GM12874 (cell line): ENCODE results near the gene MTPN.

ENCODE experiments used
- CTCF ChIP-seq: IDR thresholded peaks from 2 replicates; pipeline ENCODE4 v1.5.1; 2011; ENCODE audit warnings: low read depth, mild to moderate bottlenecking, control low read depth, low read length, moderate library complexity; ENCODE audit not compliant: insufficient read depth

MTPN gene

GRCh38 chr7:135977007-135977741 is at the start of gene MTPN:
Gene MTPN, minus strand, starts transcription at chr7:135977359. Its CDS starts 259 bp downstream, at chr7:135977100.
- no peak for TF ChIP-seq CTCF

GRCh38 chr7:136026209-136026608 is 49.0 kb upstream of the MTPN start:
- TF ChIP-seq CTCF: no peak

- no peak for TF ChIP-seq CTCF
Observed at GRCh38 chr7:136023134-136023869, 46.1 kb upstream of the MTPN start.

- TF ChIP-seq CTCF: no peak
Observed at GRCh38 chr7:136020556-136020955, 43.4 kb upstream of the MTPN start.

GRCh38 chr7:136018104-136018503 is 40.9 kb upstream of the MTPN start:
- no peak for TF ChIP-seq CTCF

GRCh38 chr7:136016649-136017395 is 39.7 kb upstream of the MTPN start:
- TF ChIP-seq CTCF: no peak

GRCh38 chr7:136015638-136016037 is 38.5 kb upstream of the MTPN start:
- no peak for TF ChIP-seq CTCF
